Measurements from ENCODE around the gene ABLIM1. TPM values are rescaled to one million over a fixed set of nuclear protein-coding genes. Genes with fewer than 3 reads are reported as not detected.

The ABLIM1 gene
- total RNA-seq, 1 donor from 2014 or later: 105 TPM

DNA sequence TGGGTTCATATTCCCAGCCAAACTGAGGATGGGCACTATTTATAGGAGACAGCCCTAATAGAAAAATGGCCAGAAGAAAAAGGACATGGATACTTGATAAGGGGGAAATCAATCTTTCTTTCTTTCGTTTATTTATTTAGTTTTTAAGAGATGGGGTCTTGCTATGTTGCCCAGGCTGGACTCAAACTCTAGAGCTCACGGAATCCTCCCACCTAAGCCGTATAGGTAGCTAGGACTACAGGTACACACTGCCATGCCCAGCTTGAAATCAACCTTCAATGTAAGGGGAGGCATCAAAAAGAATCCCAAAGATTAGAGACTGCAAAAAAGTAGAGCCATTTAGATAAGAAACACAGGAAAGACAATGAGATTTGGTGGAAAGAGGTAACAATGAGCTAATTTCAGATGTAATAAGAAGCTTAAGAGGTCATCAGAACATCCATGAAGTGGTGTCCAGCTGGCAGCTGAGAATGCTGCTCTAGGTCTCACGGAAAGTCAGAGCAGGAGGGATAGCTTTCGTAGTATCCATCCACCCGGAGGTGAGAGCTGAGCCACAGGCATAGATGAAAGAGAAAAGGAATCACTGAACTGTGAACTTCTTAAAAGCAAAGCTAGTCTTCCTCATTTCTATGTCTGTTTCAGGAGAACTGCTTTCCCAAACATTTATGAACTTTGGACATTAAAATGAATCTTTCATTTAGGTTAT, 10.5 kb upstream of the ABLIM1 start:
- TF ChIP-seq, protein P1, sequence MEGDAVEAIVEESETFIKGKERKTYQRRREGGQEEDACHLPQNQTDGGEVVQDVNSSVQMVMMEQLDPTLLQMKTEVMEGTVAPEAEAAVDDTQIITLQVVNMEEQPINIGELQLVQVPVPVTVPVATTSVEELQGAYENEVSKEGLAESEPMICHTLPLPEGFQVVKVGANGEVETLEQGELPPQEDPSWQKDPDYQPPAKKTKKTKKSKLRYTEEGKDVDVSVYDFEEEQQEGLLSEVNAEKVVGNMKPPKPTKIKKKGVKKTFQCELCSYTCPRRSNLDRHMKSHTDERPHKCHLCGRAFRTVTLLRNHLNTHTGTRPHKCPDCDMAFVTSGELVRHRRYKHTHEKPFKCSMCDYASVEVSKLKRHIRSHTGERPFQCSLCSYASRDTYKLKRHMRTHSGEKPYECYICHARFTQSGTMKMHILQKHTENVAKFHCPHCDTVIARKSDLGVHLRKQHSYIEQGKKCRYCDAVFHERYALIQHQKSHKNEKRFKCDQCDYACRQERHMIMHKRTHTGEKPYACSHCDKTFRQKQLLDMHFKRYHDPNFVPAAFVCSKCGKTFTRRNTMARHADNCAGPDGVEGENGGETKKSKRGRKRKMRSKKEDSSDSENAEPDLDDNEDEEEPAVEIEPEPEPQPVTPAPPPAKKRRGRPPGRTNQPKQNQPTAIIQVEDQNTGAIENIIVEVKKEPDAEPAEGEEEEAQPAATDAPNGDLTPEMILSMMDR (IDR thresholded peaks at IDR 0.05; ENCODE audit: unreplicated experiment): no peak
- no peak overlapping the region for H3K4me3 Mint-ChIP-seq
- no peaks in the 10 kb centered on the region for H3K36me3 Mint-ChIP-seq
- peaks cover 10% of the 10 kb centered on the region for H3K4me1 Mint-ChIP-seq
- no peaks in the 10 kb centered on the region for H3K27me3 Mint-ChIP-seq (ENCODE audit: low read depth)
- no peak overlapping the region for H3K27ac Mint-ChIP-seq
- H3K9me3 Mint-ChIP-seq: peaks cover 9% of the 10 kb centered on the region
- no peak for DNase-seq (ENCODE audit: low spot score in 2 of 2, unreplicated experiment in 2 of 2)

DNA sequence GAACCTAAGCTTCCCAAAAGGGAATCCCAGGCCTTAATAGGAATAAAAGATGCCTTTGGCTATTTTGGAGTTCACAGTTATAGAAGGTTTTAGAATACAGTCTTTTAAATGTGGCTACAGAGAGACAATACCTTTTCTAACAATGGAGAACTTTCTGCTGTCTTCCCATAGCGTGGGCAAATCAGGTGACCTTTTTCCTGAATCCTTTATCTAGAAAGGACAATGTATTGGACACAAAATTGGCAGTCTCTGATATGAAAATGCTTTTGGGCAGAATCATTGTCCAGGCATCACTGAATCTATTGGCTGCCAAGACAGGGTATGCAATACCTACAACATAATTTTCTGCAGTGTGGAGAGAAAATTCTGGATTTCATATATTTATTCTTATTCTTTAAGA, 7.8 kb upstream of the ABLIM1 start:
- TF ChIP-seq, protein P1 (IDR thresholded peaks at IDR 0.05; ENCODE audit: unreplicated experiment): no peak
- no peaks in the 10 kb centered on the region for H3K36me3 Mint-ChIP-seq
- H3K9me3 Mint-ChIP-seq: peaks cover 9% of the 10 kb centered on the region

DNA sequence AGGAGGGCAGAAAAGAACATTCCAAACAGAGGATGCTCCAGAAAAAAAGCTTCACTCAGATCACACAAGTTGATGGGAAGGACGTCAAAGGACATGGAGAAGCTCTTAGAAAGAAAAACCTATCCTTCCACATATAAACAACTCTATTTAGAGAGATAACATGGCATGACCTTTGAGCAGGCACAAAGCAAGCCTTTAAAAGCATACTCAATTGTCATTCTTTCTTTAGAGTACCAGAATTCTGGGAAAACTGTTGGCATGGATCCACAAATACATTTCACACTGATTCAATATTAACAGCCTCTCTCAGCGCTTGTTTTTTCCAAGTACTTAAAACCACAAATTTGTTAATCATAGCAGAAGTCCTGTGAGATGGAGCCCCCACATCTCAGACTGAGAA, 7.3 kb upstream of the ABLIM1 start:
- Mint-ChIP-seq H3K4me3 (no peak overlapping the region), H3K36me3 (no peaks in the 10 kb centered on the region), H3K4me1 (peaks cover 26% of the 10 kb centered on the region), H3K27me3 (ENCODE audit: low read depth) (peaks cover 2% of the 10 kb centered on the region), H3K27ac (no peak overlapping the region), H3K9me3 (peaks cover 9% of the 10 kb centered on the region)
- DNase-seq (ENCODE audit: low spot score in 2 of 2, unreplicated experiment in 2 of 2): no peak
- TF ChIP-seq, protein P1 (IDR thresholded peaks at IDR 0.05; ENCODE audit: unreplicated experiment): no peak

More for the DNA sequence above, 7.8 kb upstream of the ABLIM1 start:
- H3K27ac Mint-ChIP-seq: no peak overlapping the region
- DNase-seq (ENCODE audit: low spot score in 2 of 2, unreplicated experiment in 2 of 2): no peak
- no peak overlapping the region for H3K4me3 Mint-ChIP-seq
- H3K27me3 Mint-ChIP-seq (ENCODE audit: low read depth): peaks cover 2% of the 10 kb centered on the region
- H3K4me1 Mint-ChIP-seq: peaks cover 26% of the 10 kb centered on the region

DNA sequence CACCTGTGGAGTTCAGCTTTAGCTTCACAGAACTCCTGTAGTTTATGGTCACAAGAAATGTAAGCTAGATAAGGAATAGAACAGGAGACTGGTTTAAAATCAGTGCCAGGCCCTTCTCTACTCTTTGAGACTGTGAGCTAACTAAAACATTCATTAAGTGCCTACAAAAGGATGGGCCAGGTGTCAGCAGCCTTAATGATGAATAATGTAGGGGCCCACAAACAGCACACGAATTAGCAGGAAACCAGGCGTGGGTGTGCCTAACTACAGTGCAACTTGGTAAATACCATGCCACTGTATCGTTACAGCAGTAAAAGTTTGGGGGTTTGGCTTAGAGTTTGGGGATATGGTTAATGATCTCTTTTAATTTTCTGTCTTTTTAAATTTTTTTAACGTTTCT, 6.1 kb upstream of the ABLIM1 start:
- H3K4me3 Mint-ChIP-seq: no peak overlapping the region
- H3K36me3 Mint-ChIP-seq: no peaks in the 10 kb centered on the region
- H3K4me1 Mint-ChIP-seq: peaks cover 26% of the 10 kb centered on the region
- peaks cover 9% of the 10 kb centered on the region for H3K9me3 Mint-ChIP-seq
- H3K27ac Mint-ChIP-seq: peak overlapping the region; percentile 21
- TF ChIP-seq, protein P1 (IDR thresholded peaks at IDR 0.05; ENCODE audit: unreplicated experiment): no peak
- H3K27me3 Mint-ChIP-seq (ENCODE audit: low read depth): peaks cover 2% of the 10 kb centered on the region
- DNase-seq (ENCODE audit: low spot score in 2 of 2, unreplicated experiment in 2 of 2): no peak

DNA sequence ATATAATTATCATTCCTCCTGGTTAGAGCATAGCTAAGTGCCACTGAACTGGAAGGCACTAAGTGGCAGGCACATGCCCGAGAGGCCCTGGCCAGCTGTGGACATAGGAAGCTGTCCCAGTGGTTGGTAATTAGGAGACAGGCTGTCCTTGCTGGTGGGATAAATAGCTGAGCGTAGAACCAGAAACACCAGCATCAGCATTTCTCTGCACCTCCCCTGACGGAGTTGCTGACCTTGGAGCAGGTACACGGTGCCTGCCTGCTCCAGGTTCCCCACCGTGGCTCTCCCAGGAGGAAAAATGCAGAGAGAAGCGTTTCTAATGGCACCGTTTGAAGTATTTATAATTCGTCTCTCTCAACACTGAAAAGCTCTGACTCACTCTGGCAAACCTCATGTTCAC, 5.6 kb upstream of the ABLIM1 start:
- H3K27me3 Mint-ChIP-seq (ENCODE audit: low read depth): peaks cover 4% of the 10 kb centered on the region
- H3K4me1 Mint-ChIP-seq: peaks cover 26% of the 10 kb centered on the region
- TF ChIP-seq, protein P1 (IDR thresholded peaks at IDR 0.05; ENCODE audit: unreplicated experiment): no peak
- H3K4me3 Mint-ChIP-seq: no peak overlapping the region
- H3K36me3 Mint-ChIP-seq: no peaks in the 10 kb centered on the region
- peak overlapping the region; percentile 21 for H3K27ac Mint-ChIP-seq
- peaks cover 9% of the 10 kb centered on the region for H3K9me3 Mint-ChIP-seq
- DNase-seq (ENCODE audit: low spot score in 2 of 2, unreplicated experiment in 2 of 2): no peak
